GM04503 (cell line): ENCODE measurements around the gene TMEM120B.
"Not testable (repeated sequence)": the region's sequence is repeated elsewhere in the genome, so short reads cannot be mapped to it uniquely, and the experiment has no call there.

Experiments
- DNase-seq: peaks from one replicate; pipeline ENCODE4 v3.0.0-alpha.2; 2012; ENCODE audit warnings: low read depth

Gene TMEM120B

GRCh38 chr12:121709478-121709961 lies 3.0 kb upstream of the TMEM120B start:
- peak; percentile 56 for DNase-seq

GRCh38 chr12:121711361-121712189 lies 977 bp upstream of the TMEM120B start:
- no peak for DNase-seq

GRCh38 chr12:121712190-121712460 lies 427 bp upstream of the TMEM120B start:
- DNase-seq = no peak

- no peak for DNase-seq
These were observed 765 bp downstream of the TMEM120B start for GRCh38 chr12:121713257-121713777.

GRCh38 chr12:121713793-121714192 lies 1.2 kb downstream of the TMEM120B start:
- DNase-seq = no peak

GRCh38 chr12:121715055-121715454 lies 2.5 kb downstream of the TMEM120B start:
- not testable (repeated sequence) for DNase-seq

GRCh38 chr12:121715862-121716435 lies 3.4 kb downstream of the TMEM120B start:
- DNase-seq = no peak

GRCh38 chr12:121717041-121717699 lies 4.6 kb downstream of the TMEM120B start:
- peak; percentile 43 for DNase-seq

GRCh38 chr12:121718653-121719239 lies 6.2 kb downstream of the TMEM120B start:
- no peak for DNase-seq

- DNase-seq = peak; percentile 77
These were observed 7.4 kb downstream of the TMEM120B start for GRCh38 chr12:121719926-121720414.

GRCh38 chr12:121720762-121721161 lies 8.2 kb downstream of the TMEM120B start:
- DNase-seq = no peak

GRCh38 chr12:121722511-121722910 lies 10.0 kb downstream of the TMEM120B start:
- no peak for DNase-seq

GRCh38 chr12:121723200-121723599 lies 10.6 kb downstream of the TMEM120B start:
- no peak for DNase-seq

- DNase-seq = no peak
These were observed 12.4 kb downstream of the TMEM120B start for GRCh38 chr12:121724925-121725324.

- DNase-seq = no peak
These were observed 12.9 kb downstream of the TMEM120B start for GRCh38 chr12:121725423-121725822.

- DNase-seq = no peak
These were observed 16.5 kb downstream of the TMEM120B start for GRCh38 chr12:121729021-121729420.

- no peak for DNase-seq
These were observed 18.9 kb downstream of the TMEM120B start for GRCh38 chr12:121731473-121731872.

GRCh38 chr12:121733849-121734248 lies 21.3 kb downstream of the TMEM120B start:
- no peak for DNase-seq

GRCh38 chr12:121738340-121738858 lies 25.8 kb downstream of the TMEM120B start:
- no peak for DNase-seq

GRCh38 chr12:121740847-121741246 lies 28.3 kb downstream of the TMEM120B start:
- DNase-seq = no peak

GRCh38 chr12:121741743-121742142 lies 29.2 kb downstream of the TMEM120B start:
- DNase-seq = no peak

- not testable (repeated sequence) for DNase-seq
These were observed 33.0 kb downstream of the TMEM120B start for GRCh38 chr12:121745545-121745944.
